Mucosa of rectum (tissue), 2 donors: ENCODE results near the gene TBC1D20.

Experiments used
- H3K27ac ChIP-seq, 2 donors: one replicate each; pipeline ENCODE4 v1.7.0; 2013; ENCODE audit warnings: inconsistent platforms in 2 of 2, low read depth in 2 of 2, low read length in 2 of 2
- H3K27me3 ChIP-seq, 2 donors: one replicate each; pipeline ENCODE4 v1.7.0; 2013; ENCODE audit warnings: low read length in 2 of 2; ENCODE audit not compliant: control insufficient read depth in 2 of 2, insufficient read depth in 2 of 2
- H3K36me3 ChIP-seq, 2 donors: one replicate each; pipeline ENCODE4 v1.7.0; 2013; ENCODE audit warnings: low read length in 2 of 2; ENCODE audit not compliant: control insufficient read depth in 2 of 2, insufficient read depth in 2 of 2
- H3K4me1 ChIP-seq, 2 donors: one replicate each; pipeline ENCODE4 v1.7.0; 2013; ENCODE audit warnings: low read length in 2 of 2, mild to moderate bottlenecking in 1 of 2; ENCODE audit not compliant: control insufficient read depth in 2 of 2, insufficient read depth in 2 of 2
- H3K4me3 ChIP-seq, 2 donors: one replicate each; pipeline ENCODE4 v1.7.0; 2013; ENCODE audit warnings: low read length in 2 of 2
- H3K9ac ChIP-seq, 2 donors: one replicate each; pipeline ENCODE4 v1.7.0; 2013; ENCODE audit warnings: low read length in 2 of 2, low read depth in 1 of 2, mild to moderate bottlenecking in 1 of 2
- H3K9me3 ChIP-seq, 2 donors: one replicate each; pipeline ENCODE4 v1.7.0; 2013; ENCODE audit warnings: low read length in 2 of 2; ENCODE audit not compliant: control insufficient read depth in 2 of 2
- donor health status: healthy.
- donor health status: Normal muscosa, but diverticular disease.

Gene TBC1D20

GRCh38 chr20:431012-431904 is 31.1 kb downstream of the TBC1D20 start:
- Histone ChIP-seq H3K36me3 (peaks cover 46 to 51% of the 10 kb centered on the region in 2 donors), H3K9me3 (no peaks in the 10 kb centered on the region), H3K9ac (no peak overlapping the region), H3K27me3 (no peaks in the 10 kb centered on the region), H3K4me1 (peaks cover 0 to 3% of the 10 kb centered on the region in 2 donors), H3K27ac (no peak overlapping the region), H3K4me3 (no peak overlapping the region)

DNA sequence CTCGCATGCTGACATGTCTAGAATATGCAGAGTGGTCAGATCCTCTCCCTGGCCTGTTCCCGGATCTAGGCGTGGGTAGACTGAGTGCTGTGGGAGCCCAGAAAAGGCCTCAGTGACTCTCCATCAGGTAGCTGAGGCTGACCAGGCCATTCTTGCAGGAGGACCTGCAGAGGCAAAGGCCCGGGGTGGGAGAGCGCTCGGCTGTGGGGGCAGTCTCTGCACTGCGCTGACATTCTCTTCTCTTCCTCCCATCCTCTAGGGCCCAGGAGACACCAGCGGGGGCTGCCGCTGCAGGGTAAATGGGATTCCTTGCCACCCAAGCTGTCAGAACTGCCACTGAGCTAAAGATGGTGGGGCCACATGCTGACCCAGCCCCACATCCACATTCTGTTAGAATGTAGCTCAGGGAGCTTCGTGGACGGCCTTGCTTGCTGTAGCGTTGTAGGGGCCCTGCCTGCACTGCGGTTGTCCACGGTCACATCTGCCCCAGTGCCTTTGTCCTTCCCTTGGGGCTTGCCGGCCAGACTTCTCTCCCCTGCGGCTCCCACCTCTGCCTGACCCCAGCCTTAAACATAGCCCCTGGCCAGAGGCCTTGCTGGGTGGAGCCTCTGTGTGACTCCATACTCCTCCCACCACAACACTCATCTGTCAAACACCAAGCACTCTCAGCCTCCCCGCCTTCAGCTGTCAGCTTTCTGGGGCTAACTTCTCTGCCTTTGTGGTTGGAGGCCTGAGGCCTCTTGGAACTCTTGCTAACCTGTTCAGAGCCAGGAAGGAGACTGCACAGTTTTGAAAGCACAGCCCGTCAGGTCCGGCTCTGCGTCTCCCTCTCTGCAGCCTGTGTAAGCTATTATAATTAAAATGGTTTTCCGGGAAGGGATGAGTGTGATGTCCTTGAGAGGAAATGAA is 32.0 kb downstream of the TBC1D20 start:
- Histone ChIP-seq H3K4me1 (peaks cover 0 to 3% of the 10 kb centered on the region in 2 donors), H3K4me3 (no peak overlapping the region), H3K9me3 (no peaks in the 10 kb centered on the region), H3K9ac (no peak overlapping the region), H3K27me3 (no peaks in the 10 kb centered on the region), H3K36me3 (peaks cover 38 to 48% of the 10 kb centered on the region in 2 donors), H3K27ac (no peak overlapping the region)

- H3K4me3 ChIP-seq, result no peak overlapping the region
- H3K9me3 ChIP-seq, result no peaks in the 10 kb centered on the region
- no peak overlapping the region for H3K27ac ChIP-seq
- peaks cover 0 to 2% of the 10 kb centered on the region in 2 donors for H3K4me1 ChIP-seq
- peaks cover 39 to 46% of the 10 kb centered on the region in 2 donors for H3K36me3 ChIP-seq
- no peak overlapping the region for H3K9ac ChIP-seq
- H3K27me3 ChIP-seq, result no peaks in the 10 kb centered on the region
Observed at GRCh38 chr20:428658-429200, 33.6 kb downstream of the TBC1D20 start.

GRCh38 chr20:427849-428657 is 34.3 kb downstream of the TBC1D20 start:
- H3K9ac ChIP-seq, result no peak overlapping the region
- H3K27ac ChIP-seq, result no peak overlapping the region
- H3K27me3 ChIP-seq, result no peaks in the 10 kb centered on the region
- no peak overlapping the region for H3K4me3 ChIP-seq
- H3K36me3 ChIP-seq, result peaks cover 41 to 49% of the 10 kb centered on the region in 2 donors
- no peaks in the 10 kb centered on the region for H3K9me3 ChIP-seq
- H3K4me1 ChIP-seq, result no peaks in the 10 kb centered on the region

DNA sequence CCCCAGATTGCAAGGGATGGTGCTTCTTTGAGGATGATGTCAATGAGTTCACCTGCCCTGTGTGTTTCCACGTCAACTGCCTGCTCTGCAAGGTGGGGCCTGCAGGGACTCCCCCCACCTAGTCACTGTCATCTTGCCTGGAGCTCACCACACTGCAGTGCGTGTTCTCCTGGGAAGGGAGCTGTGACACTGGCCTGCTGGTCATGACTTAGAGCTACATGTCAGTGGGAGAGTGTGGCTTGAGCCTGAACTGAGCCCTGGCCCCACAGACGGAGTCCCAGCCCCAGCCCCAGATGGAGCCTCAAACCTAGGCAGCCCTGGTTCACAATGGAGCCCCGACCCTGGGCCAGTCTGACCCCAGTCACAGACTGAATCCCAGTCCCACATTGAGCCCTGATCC is 34.9 kb downstream of the TBC1D20 start:
- Histone ChIP-seq H3K27me3 (no peaks in the 10 kb centered on the region), H3K27ac (no peak overlapping the region), H3K36me3 (peaks cover 36 to 47% of the 10 kb centered on the region in 2 donors), H3K9me3 (no peaks in the 10 kb centered on the region), H3K4me1 (no peaks in the 10 kb centered on the region), H3K4me3 (no peak overlapping the region), H3K9ac (no peak overlapping the region)

DNA sequence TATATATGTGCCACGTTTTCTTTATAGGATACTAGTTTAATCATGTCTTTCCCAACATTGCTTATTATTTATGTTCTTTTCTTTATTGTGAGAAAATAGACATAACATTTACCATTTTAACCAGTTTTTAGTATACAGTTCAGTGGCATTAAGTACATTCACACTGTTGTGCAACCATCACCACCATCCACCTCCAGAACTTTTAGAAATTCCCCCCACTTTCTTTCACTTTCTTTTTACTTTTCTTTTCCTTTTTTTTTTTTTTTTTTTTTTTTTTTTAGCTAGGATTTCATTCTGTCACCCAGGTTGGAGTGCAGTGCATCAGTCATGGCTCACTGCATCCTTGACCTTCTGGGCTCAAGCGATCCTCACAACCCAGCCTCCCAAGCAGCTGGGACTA is 35.8 kb downstream of the TBC1D20 start:
- Histone ChIP-seq H3K27me3 (no peaks in the 10 kb centered on the region), H3K27ac (no peak overlapping the region), H3K9me3 (no peaks in the 10 kb centered on the region), H3K9ac (no peak overlapping the region), H3K36me3 (peaks cover 32 to 44% of the 10 kb centered on the region in 2 donors), H3K4me1 (no peaks in the 10 kb centered on the region), H3K4me3 (no peak overlapping the region)

DNA sequence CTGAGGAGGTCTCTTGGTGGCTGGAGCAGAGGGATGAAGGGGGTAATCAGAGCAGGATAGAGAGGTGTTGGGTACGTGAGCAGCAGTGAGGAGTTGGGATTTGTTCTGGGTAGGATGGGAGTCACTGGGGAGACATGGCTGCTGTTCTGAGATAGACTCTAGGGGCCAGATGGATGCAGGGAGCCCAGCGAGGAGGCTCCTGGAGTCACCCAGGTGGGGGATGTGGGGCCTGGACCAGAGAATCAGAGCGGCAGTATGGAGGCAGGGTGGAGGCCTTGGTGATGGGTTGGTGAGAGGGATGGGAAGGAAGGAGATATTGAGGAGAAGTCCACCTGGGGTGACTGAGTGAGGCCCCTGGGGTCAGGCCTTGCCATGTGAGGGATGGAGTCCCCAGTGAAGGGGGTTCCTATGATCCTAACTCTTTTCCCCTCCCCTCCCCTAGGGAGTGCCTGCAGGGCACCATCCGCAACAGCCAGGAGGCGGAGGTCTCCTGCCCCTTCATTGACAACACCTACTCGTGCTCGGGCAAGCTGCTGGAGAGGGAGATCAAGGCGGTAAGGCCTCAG is 40.6 kb downstream of the TBC1D20 start:
- Histone ChIP-seq H3K4me1 (peaks cover 4 to 17% of the 10 kb centered on the region in 2 donors), H3K27ac (no peak overlapping the region), H3K36me3 (peaks cover 11 to 39% of the 10 kb centered on the region in 2 donors), H3K9ac (no peak overlapping the region), H3K9me3 (peaks cover 0 to 2% of the 10 kb centered on the region in 2 donors), H3K4me3 (no peak overlapping the region), H3K27me3 (no peaks in the 10 kb centered on the region)

DNA sequence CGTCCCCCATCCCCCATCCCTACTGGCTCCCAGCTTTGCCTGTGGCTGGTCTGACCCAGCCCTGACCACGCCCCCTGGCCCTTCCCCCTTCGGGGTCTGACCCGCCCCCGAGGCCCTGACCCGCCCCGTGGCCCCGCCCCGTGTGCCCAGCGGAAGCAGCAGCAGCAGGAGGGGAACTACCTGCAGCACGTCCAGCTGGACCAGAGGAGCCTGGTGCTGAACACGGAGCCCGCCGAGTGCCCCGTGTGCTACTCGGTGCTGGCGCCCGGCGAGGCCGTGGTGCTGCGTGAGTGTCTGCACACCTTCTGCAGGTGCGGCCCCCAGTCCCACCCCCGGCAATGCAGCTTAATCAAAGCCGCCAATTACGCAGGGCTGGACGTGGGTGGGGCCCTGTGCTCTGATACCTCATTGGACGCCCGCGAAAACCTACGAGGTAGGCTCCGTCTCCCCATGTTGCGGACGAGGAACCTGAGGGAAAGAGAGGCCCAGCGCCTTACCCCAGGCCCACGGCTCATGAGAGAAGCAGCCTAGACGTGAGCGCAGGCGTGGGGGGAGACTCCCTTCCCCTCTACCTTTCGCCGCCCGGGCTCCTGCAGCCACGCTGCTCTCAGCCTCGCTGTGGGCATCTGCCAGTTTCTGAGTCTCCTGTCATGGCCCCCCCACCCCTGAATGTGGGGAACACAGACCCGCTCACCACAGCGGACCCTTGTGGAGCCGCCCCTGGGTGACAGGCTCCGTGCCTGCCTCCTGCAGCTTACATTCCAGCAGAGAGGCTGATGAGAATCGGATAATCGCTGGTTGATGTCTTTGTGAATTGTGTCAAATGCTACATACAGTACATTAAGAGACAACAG is 41.4 kb downstream of the TBC1D20 start:
- H3K9ac ChIP-seq, result peak overlapping the region in 1 of 2 donors; percentile 66
- no peaks in the 10 kb centered on the region for H3K27me3 ChIP-seq
- peaks cover 0 to 2% of the 10 kb centered on the region in 2 donors for H3K9me3 ChIP-seq
- peak overlapping the region; percentile 52 to 85 for H3K27ac ChIP-seq
- H3K4me1 ChIP-seq, result peaks cover 4 to 17% of the 10 kb centered on the region in 2 donors
- peak overlapping the region; percentile 27 to 73 for H3K4me3 ChIP-seq
- peaks cover 11 to 39% of the 10 kb centered on the region in 2 donors for H3K36me3 ChIP-seq
